Right lobe of liver (tissue), 6 donors: ENCODE data around the gene LMX1B. TPM values are rescaled to one million over a fixed set of nuclear protein-coding genes. Genes with fewer than 3 reads are reported as not detected.

ENCODE experiments used
- ATAC-seq, 4 donors: fragments of 200-7000 bp; cut with Tn5 transposase; one replicate each; pipeline ENCODE4 v1.9.1; 2020; ENCODE audit warnings: mild to moderate bottlenecking in 4 of 4, moderate library complexity in 4 of 4
- DNase-seq, 3 donors: peaks; one replicate each; pipeline ENCODE4 v3.0.0-alpha.2; 2020
- H3K27ac ChIP-seq, 3 donors: fragments of 200-600 bp; one replicate each; pipeline ENCODE4 v1.8.0; 2022
- H3K27me3 ChIP-seq, 2 donors: fragments of 200-600 bp; one replicate each; pipeline ENCODE4 v1.8.0; 2022
- H3K36me3 ChIP-seq, 4 donors: fragments of 200-600 bp; sonication (generic) in 1 of 4; one replicate each; pipeline versions ENCODE4 v1.5.1 to v1.8.0; 2017 to 2022; ENCODE audit warnings: control low read depth in 1 of 4
- H3K4me1 ChIP-seq, 4 donors: fragments of 200-600 bp; sonication (generic) in 1 of 4; one replicate each; pipeline versions ENCODE4 v1.5.1 to v1.8.0; 2017 to 2022; ENCODE audit warnings: control low read depth in 1 of 4
- H3K4me3 ChIP-seq, 3 donors: fragments of 200-600 bp; one replicate each; pipeline ENCODE4 v1.8.0; 2022
- H3K9me3 ChIP-seq, 4 donors: fragments of 200-600 bp; sonication (generic) in 1 of 4; one replicate each; pipeline versions ENCODE4 v1.5.1 to v1.8.0; 2017 to 2022; ENCODE audit warnings: control low read depth in 1 of 4
- POLR2A ChIP-seq: fragments of 450-650 bp; IDR thresholded peaks from one replicate; pipeline ENCODE4 v1.6.1; 2017; ENCODE audit warnings: antibody characterized with exemption, mild to moderate bottlenecking
- WGBS: methylation state at CpG from one replicate; pipeline ENCODE4 v1.1.6; 2018; ENCODE audit warnings: low coverage, low lambda C conversion rate; ENCODE audit not compliant: insufficient coverage; ENCODE audit errors: missing lambda C conversion rate; 5-methylcytosine and 5-hydroxymethylcytosine counted together
- intact Hi-C, 2 donors: fragments of 100-400 bp; cut with DNase I; formaldehyde crosslinking; loops; one replicate each; pipeline versions ENCODE4 v1.11.2 to v1.14.1; 2022
- total RNA-seq, 6 experiments: library from RNA; depleted of rRNA in 2 of 6; stranded (reverse); fragments of >200 nt in 2 of 6; fragmentation: NEBNext Ultra II Directional in 3 of 6; extraction: Animal tissue kit (Norgen Biotek cat#: 25700) in 3 of 6; gene quantifications; one replicate each; pipeline versions ENCODE4 v1.1.0 to v1.2.4, GENCODE V29; 2016 to 2023
- TF ChIP-seq, protein P1 (sequence below), 4 donors: fragments of 200-600 bp in 3 of 4; fragments of 450-650 bp in 1 of 4; IDR thresholded peaks; one replicate each; pipeline versions ENCODE4 v1.5.1 to v1.8.0; 2016 to 2022; ENCODE audit warnings: antibody characterized with exemption in 4 of 4, mild to moderate bottlenecking in 2 of 4
- donor health status: DM: no; HTN: yes; CAD: no.
- donor health status: DM: no; HTN: no; CAD: no.
- donor health status: DM: no; HTN: no; CAD: no.
- donor health status: DM: no; HTN: yes; CAD: no.
- donor health status: DM: no; HTN: yes; CAD: no.

LMX1B gene
- total RNA-seq, 6 experiments from 2014 or later, result not detected

DNA sequence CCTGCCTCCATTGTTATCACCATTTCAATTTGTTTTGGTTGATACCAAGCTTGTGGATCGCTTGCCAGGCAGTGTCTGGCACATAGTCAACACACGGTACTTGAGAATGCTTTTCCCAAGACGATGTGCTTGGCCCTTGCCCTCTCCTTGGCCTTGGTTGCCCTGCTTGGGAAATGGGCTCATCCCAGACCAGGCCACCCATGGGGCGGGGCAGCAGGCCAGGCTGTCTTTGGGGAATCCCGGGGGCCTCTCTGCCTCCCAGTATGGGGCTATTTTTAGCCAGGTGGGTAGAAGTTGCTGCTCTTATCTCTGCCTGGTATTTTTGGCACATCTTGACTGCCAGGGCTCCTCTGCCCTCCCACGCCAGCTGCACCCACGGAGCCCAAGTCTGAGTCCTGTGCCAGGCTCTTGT lies 49.9 kb downstream of the LMX1B start:
- ATAC-seq (no peak), DNase-seq (no peak)
- H3K27ac ChIP-seq, result no peak overlapping the region
- H3K27me3 ChIP-seq, result no peaks in the 10 kb centered on the region
- H3K4me1 ChIP-seq, result no peaks in the 10 kb centered on the region
- H3K4me3 ChIP-seq, result no peak overlapping the region
- TF ChIP-seq POLR2A, result no peak
- TF ChIP-seq, protein P1, sequence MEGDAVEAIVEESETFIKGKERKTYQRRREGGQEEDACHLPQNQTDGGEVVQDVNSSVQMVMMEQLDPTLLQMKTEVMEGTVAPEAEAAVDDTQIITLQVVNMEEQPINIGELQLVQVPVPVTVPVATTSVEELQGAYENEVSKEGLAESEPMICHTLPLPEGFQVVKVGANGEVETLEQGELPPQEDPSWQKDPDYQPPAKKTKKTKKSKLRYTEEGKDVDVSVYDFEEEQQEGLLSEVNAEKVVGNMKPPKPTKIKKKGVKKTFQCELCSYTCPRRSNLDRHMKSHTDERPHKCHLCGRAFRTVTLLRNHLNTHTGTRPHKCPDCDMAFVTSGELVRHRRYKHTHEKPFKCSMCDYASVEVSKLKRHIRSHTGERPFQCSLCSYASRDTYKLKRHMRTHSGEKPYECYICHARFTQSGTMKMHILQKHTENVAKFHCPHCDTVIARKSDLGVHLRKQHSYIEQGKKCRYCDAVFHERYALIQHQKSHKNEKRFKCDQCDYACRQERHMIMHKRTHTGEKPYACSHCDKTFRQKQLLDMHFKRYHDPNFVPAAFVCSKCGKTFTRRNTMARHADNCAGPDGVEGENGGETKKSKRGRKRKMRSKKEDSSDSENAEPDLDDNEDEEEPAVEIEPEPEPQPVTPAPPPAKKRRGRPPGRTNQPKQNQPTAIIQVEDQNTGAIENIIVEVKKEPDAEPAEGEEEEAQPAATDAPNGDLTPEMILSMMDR (IDR thresholded peaks at IDR 0.05), result no peak
- no peaks in the 10 kb centered on the region for H3K36me3 ChIP-seq
- 36% methylated on average over 5 of the region's 7 CpGs for WGBS
- H3K9me3 ChIP-seq, result no peaks in the 10 kb centered on the region
- intact Hi-C loops, result no loop called here

DNA sequence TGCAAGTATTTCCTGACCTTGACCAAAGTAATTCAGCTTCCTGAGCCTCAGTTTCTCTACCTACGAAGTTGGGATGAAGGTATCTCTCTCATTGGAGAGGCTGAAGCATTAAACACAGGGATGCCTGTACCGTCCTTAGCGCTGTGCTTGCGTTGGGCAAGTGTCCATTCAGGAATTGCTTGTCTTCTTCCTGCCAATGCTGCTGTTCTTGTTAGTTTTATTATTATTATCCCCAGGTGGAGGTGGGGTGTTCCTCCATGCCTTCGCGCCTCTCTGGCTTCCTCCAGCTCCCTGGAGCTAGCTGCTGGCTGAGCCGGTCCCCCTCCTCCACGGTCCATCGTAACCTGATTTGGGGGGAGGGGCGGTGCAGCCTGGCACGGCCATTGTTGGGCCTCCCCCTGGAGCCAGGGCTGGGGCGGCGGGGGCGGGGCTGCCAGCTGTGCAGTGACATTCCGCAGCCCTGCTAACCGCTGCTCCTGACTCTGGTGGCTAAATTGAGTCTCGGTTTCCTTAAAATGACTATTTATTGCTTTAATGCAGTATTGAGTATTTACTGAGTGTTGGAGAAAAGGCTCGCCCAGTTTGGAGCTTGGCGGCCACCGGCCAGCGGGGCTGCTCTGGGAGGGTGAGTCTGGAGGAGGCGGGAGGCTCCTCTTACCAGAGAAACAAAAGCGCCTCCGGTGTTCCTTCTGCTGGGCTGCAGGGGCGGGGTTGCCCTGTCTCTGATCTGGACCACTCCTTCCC lies 51.3 kb downstream of the LMX1B start:
- ATAC-seq (no peak), DNase-seq (no peak)
- no peaks in the 10 kb centered on the region for H3K9me3 ChIP-seq
- H3K27me3 ChIP-seq, result no peaks in the 10 kb centered on the region
- no peaks in the 10 kb centered on the region for H3K36me3 ChIP-seq
- no peak overlapping the region for H3K27ac ChIP-seq
- TF ChIP-seq, protein P1 (IDR thresholded peaks at IDR 0.05), result no peak
- TF ChIP-seq POLR2A, result no peak
- no peaks in the 10 kb centered on the region for H3K4me1 ChIP-seq
- intact Hi-C loops, result no loop called here
- WGBS, result 15% methylated on average over 20 of the region's 25 CpGs
- H3K4me3 ChIP-seq, result no peak overlapping the region

DNA sequence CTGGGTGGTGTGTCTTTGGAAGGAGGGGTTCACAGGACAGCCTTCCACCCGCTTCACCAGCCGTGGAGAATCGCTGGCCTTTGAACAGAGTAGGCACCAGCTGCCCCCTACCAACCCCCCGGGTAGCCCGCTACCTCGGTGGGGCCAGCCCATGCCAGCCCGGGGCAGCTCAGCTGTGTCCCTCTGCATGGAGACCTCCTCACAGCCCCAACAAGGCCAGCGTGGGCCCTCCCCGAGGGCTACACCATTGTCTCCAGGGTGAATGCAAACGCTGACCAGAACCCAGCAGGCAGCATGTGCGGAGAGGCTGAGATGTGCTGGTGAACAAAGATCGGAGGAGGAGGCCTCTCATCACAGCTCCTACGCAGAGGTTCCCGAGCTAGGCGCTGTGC lies 51.9 kb downstream of the LMX1B start:
- Histone ChIP-seq H3K9me3 (no peaks in the 10 kb centered on the region), H3K4me1 (no peaks in the 10 kb centered on the region), H3K36me3 (no peaks in the 10 kb centered on the region), H3K27me3 (no peaks in the 10 kb centered on the region), H3K4me3 (no peak overlapping the region), H3K27ac (no peak overlapping the region)
- intact Hi-C loops, result no loop called here
- no peak for DNase-seq
- ATAC-seq, result no peak
- TF ChIP-seq, protein P1 (IDR thresholded peaks at IDR 0.05), result no peak
- no peak for TF ChIP-seq POLR2A
- WGBS, result 79% methylated on average over 4 of the region's 15 CpGs

DNA sequence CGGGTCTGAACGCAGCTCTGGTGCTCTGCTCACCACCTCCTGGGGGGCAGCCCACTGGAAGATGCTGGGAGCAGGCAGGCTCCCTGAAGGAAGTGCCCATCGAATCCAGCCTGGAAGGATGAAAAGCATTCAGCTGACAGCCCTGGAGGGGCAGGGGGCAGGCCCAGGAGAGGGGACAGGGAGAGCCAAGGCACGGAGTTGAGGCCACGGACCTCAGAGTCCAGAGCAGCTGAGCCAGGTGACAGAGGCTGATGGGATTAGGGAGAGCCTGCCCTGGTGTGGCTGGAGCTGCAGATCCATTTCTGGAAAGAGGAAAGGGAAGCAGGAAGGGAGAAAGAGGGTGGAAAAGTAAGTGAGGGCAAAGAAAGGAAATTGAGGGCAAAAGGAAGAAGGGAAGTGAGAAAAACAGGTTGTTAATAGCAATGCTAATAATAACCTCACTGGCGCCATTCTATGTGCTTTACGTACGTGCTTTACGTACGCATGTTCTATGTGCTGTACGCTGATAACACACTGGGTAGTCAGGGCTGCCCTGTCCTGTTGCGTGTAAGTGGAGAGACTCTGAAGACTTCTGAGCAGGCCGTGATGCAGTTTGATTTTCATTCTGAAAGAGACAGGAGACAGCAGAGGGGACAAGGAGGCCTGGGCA lies 52.6 kb downstream of the LMX1B start:
- ATAC-seq, result no peak
- intact Hi-C loops, result no loop called here
- H3K36me3 ChIP-seq, result no peaks in the 10 kb centered on the region
- no peaks in the 10 kb centered on the region for H3K4me1 ChIP-seq
- H3K4me3 ChIP-seq, result no peak overlapping the region
- H3K27ac ChIP-seq, result no peak overlapping the region
- no peaks in the 10 kb centered on the region for H3K27me3 ChIP-seq
- no peak for DNase-seq
- no peak for TF ChIP-seq POLR2A
- TF ChIP-seq, protein P1 (IDR thresholded peaks at IDR 0.05), result no peak
- WGBS, result 57% methylated on average over 12 of the region's 13 CpGs
- H3K9me3 ChIP-seq, result no peaks in the 10 kb centered on the region
